ENCODE results near the gene HACE1. TPM values are rescaled to one million over a fixed set of nuclear protein-coding genes. Genes with fewer than 3 reads are reported as not detected.
"Not testable (repeated sequence)": the region's sequence is repeated elsewhere in the genome, so short reads cannot be mapped to it uniquely, and the experiment has no call there.

HACE1 gene
- total and polyA plus RNA-seq, 9 donors: 6.5 to 11.0 (median 9.0) TPM

- peaks cover 10% of the 10 kb centered on the region for H3K36me3 ChIP-seq (ENCODE audit: control insufficient read depth, insufficient read depth, low read length)
- H3K27me3 ChIP-seq (ENCODE audit: control insufficient read depth, insufficient read depth, low read length): no peaks in the 10 kb centered on the region
- peaks cover 15% of the 10 kb centered on the region for H3K9me3 ChIP-seq (replicated peaks; ENCODE audit: control insufficient read depth, low read depth, low read length)
- H3K4me1 ChIP-seq (ENCODE audit: control insufficient read depth, insufficient read depth, low read length): no peaks in the 10 kb centered on the region
- DNase-seq: no peak
- H3K27ac ChIP-seq (ENCODE audit: low read length): no peak overlapping the region
- no CpG with 5 or more reads among the region's 2 CpGs for WGBS (ENCODE audit: insufficient coverage)
- H3K4me3 ChIP-seq (ENCODE audit: low read length): no peak overlapping the region
These were observed 106.5 kb downstream of the HACE1 start for GRCh38 chr6:104753251-104753650.

- Histone ChIP-seq H3K4me1 (ENCODE audit: control insufficient read depth, insufficient read depth, low read length) (no peaks in the 10 kb centered on the region), H3K9me3 (replicated peaks; ENCODE audit: control insufficient read depth, low read depth, low read length) (peaks cover 7% of the 10 kb centered on the region), H3K27me3 (ENCODE audit: control insufficient read depth, insufficient read depth, low read length) (no peaks in the 10 kb centered on the region), H3K4me3 (ENCODE audit: low read length) (no peak overlapping the region), H3K36me3 (ENCODE audit: control insufficient read depth, insufficient read depth, low read length) (no peaks in the 10 kb centered on the region), H3K27ac (ENCODE audit: low read length) (no peak overlapping the region)
- WGBS (ENCODE audit: insufficient coverage): no CpG with 5 or more reads among the region's 2 CpGs
- no peak for DNase-seq
These were observed 109.3 kb downstream of the HACE1 start for GRCh38 chr6:104750449-104750848.

- not testable (repeated sequence) for H3K9me3 ChIP-seq (replicated peaks; ENCODE audit: control insufficient read depth, low read depth, low read length); H3K27me3 ChIP-seq (ENCODE audit: control insufficient read depth, insufficient read depth, low read length); H3K27ac ChIP-seq (ENCODE audit: low read length); DNase-seq; H3K4me1 ChIP-seq (ENCODE audit: control insufficient read depth, insufficient read depth, low read length); H3K4me3 ChIP-seq (ENCODE audit: low read length); H3K36me3 ChIP-seq (ENCODE audit: control insufficient read depth, insufficient read depth, low read length)
- no CpG with 5 or more reads among the region's 3 CpGs for WGBS (ENCODE audit: insufficient coverage)
These were observed 120.6 kb downstream of the HACE1 start for GRCh38 chr6:104739124-104739523.

GRCh38 chr6:104737567-104737966 is 122.2 kb downstream of the HACE1 start:
- WGBS (ENCODE audit: insufficient coverage): 93% methylated on average over 7 of the region's 16 CpGs
- H3K27ac ChIP-seq (ENCODE audit: low read length); H3K4me1 ChIP-seq (ENCODE audit: control insufficient read depth, insufficient read depth, low read length); H3K9me3 ChIP-seq (replicated peaks; ENCODE audit: control insufficient read depth, low read depth, low read length); DNase-seq; H3K4me3 ChIP-seq (ENCODE audit: low read length); H3K36me3 ChIP-seq (ENCODE audit: control insufficient read depth, insufficient read depth, low read length); H3K27me3 ChIP-seq (ENCODE audit: control insufficient read depth, insufficient read depth, low read length): not testable (repeated sequence)

GRCh38 chr6:104736545-104736944 is 123.2 kb downstream of the HACE1 start:
- Histone ChIP-seq H3K4me3 (ENCODE audit: low read length) (no peak overlapping the region), H3K9me3 (replicated peaks; ENCODE audit: control insufficient read depth, low read depth, low read length) (no peaks in the 10 kb centered on the region), H3K4me1 (ENCODE audit: control insufficient read depth, insufficient read depth, low read length) (no peaks in the 10 kb centered on the region), H3K27ac (ENCODE audit: low read length) (no peak overlapping the region), H3K36me3 (ENCODE audit: control insufficient read depth, insufficient read depth, low read length) (no peaks in the 10 kb centered on the region), H3K27me3 (ENCODE audit: control insufficient read depth, insufficient read depth, low read length) (no peaks in the 10 kb centered on the region)
- no peak for DNase-seq
- no CpG with 5 or more reads among the region's 1 CpG for WGBS (ENCODE audit: insufficient coverage)

- Histone ChIP-seq H3K4me1 (ENCODE audit: control insufficient read depth, insufficient read depth, low read length) (no peaks in the 10 kb centered on the region), H3K9me3 (replicated peaks; ENCODE audit: control insufficient read depth, low read depth, low read length) (no peaks in the 10 kb centered on the region), H3K4me3 (ENCODE audit: low read length) (no peak overlapping the region), H3K27ac (ENCODE audit: low read length) (no peak overlapping the region), H3K27me3 (ENCODE audit: control insufficient read depth, insufficient read depth, low read length) (no peaks in the 10 kb centered on the region), H3K36me3 (ENCODE audit: control insufficient read depth, insufficient read depth, low read length) (no peaks in the 10 kb centered on the region)
- WGBS (ENCODE audit: insufficient coverage): no CpG with 5 or more reads among the region's 2 CpGs
- DNase-seq: no peak
These were observed 129.3 kb downstream of the HACE1 start for GRCh38 chr6:104730450-104730849.

GRCh38 chr6:104729433-104729832 is 130.3 kb downstream of the HACE1 start:
- H3K27me3 ChIP-seq (ENCODE audit: control insufficient read depth, insufficient read depth, low read length): no peaks in the 10 kb centered on the region
- no peak overlapping the region for H3K27ac ChIP-seq (ENCODE audit: low read length)
- DNase-seq: no peak
- no peak overlapping the region for H3K4me3 ChIP-seq (ENCODE audit: low read length)
- H3K9me3 ChIP-seq (replicated peaks; ENCODE audit: control insufficient read depth, low read depth, low read length): no peaks in the 10 kb centered on the region
- no peaks in the 10 kb centered on the region for H3K36me3 ChIP-seq (ENCODE audit: control insufficient read depth, insufficient read depth, low read length)
- no peaks in the 10 kb centered on the region for H3K4me1 ChIP-seq (ENCODE audit: control insufficient read depth, insufficient read depth, low read length)

GRCh38 chr6:104728448-104728847 is 131.3 kb downstream of the HACE1 start:
- no CpG with 5 or more reads among the region's 4 CpGs for whole genome bisulfite sequencing (ENCODE audit: insufficient coverage)
- no peaks in the 10 kb centered on the region for H3K9me3 ChIP-seq (replicated peaks; ENCODE audit: control insufficient read depth, low read depth, low read length)

GRCh38 chr6:104718672-104719071 is 141.0 kb downstream of the HACE1 start:
- WGBS (ENCODE audit: insufficient coverage): no CpG with 5 or more reads among the region's 1 CpG
- H3K27me3 ChIP-seq (ENCODE audit: control insufficient read depth, insufficient read depth, low read length): no peaks in the 10 kb centered on the region
- no peaks in the 10 kb centered on the region for H3K36me3 ChIP-seq (ENCODE audit: control insufficient read depth, insufficient read depth, low read length)
- H3K4me1 ChIP-seq (ENCODE audit: control insufficient read depth, insufficient read depth, low read length): no peaks in the 10 kb centered on the region
- H3K27ac ChIP-seq (ENCODE audit: low read length): no peak overlapping the region
- H3K9me3 ChIP-seq (replicated peaks; ENCODE audit: control insufficient read depth, low read depth, low read length): no peaks in the 10 kb centered on the region
- no peak for DNase-seq
- H3K4me3 ChIP-seq (ENCODE audit: low read length): no peak overlapping the region

More at GRCh38 chr6:104728448-104728847, 131.3 kb downstream of the HACE1 start:
- Histone ChIP-seq H3K27ac (ENCODE audit: low read length) (peak overlapping the region; percentile 25), H3K36me3 (ENCODE audit: control insufficient read depth, insufficient read depth, low read length) (no peaks in the 10 kb centered on the region), H3K27me3 (ENCODE audit: control insufficient read depth, insufficient read depth, low read length) (no peaks in the 10 kb centered on the region), H3K4me3 (ENCODE audit: low read length) (no peak overlapping the region), H3K4me1 (ENCODE audit: control insufficient read depth, insufficient read depth, low read length) (no peaks in the 10 kb centered on the region)
- DNase-seq: peak; percentile 42

GRCh38 chr6:104716858-104717257 is 142.9 kb downstream of the HACE1 start:
- Histone ChIP-seq H3K27me3 (ENCODE audit: control insufficient read depth, insufficient read depth, low read length) (no peaks in the 10 kb centered on the region), H3K9me3 (replicated peaks; ENCODE audit: control insufficient read depth, low read depth, low read length) (no peaks in the 10 kb centered on the region), H3K27ac (ENCODE audit: low read length) (no peak overlapping the region), H3K36me3 (ENCODE audit: control insufficient read depth, insufficient read depth, low read length) (no peaks in the 10 kb centered on the region), H3K4me3 (ENCODE audit: low read length) (no peak overlapping the region), H3K4me1 (ENCODE audit: control insufficient read depth, insufficient read depth, low read length) (no peaks in the 10 kb centered on the region)
- DNase-seq: no peak
- no CpG with 5 or more reads among the region's 4 CpGs for WGBS (ENCODE audit: insufficient coverage)

- Histone ChIP-seq H3K36me3 (ENCODE audit: control insufficient read depth, insufficient read depth, low read length) (no peaks in the 10 kb centered on the region), H3K9me3 (replicated peaks; ENCODE audit: control insufficient read depth, low read depth, low read length) (no peaks in the 10 kb centered on the region), H3K4me3 (ENCODE audit: low read length) (no peak overlapping the region), H3K27ac (ENCODE audit: low read length) (no peak overlapping the region), H3K27me3 (ENCODE audit: control insufficient read depth, insufficient read depth, low read length) (no peaks in the 10 kb centered on the region), H3K4me1 (ENCODE audit: control insufficient read depth, insufficient read depth, low read length) (no peaks in the 10 kb centered on the region)
- WGBS (ENCODE audit: insufficient coverage): 90% methylated on average over 2 of the region's 3 CpGs
- no peak for DNase-seq
These were observed 144.9 kb downstream of the HACE1 start for GRCh38 chr6:104714796-104715195.

Measured in muscle of leg (tissue), 11 donors.